Kidney epithelial cell (primary cell): ENCODE results near the gene SLC6A17. TPM values are rescaled to one million over a fixed set of nuclear protein-coding genes. Genes with fewer than 3 reads are reported as not detected.
A peak's percentile ranks its signal among the peaks of the same experiment; 100 is the strongest.

Source experiments
- DNase-seq: peaks from one replicate; pipeline ENCODE4 v3.0.0-alpha.2; 2010; ENCODE audit warnings: low read depth
- H3K27me3 ChIP-seq: 2 replicates; pipeline ENCODE4 v1.6.0; 2011; ENCODE audit warnings: low read length; ENCODE audit not compliant: control insufficient read depth, insufficient read depth
- H3K36me3 ChIP-seq: 2 replicates; pipeline ENCODE4 v1.5.1; 2011; ENCODE audit warnings: low read length; ENCODE audit not compliant: control insufficient read depth, insufficient read depth
- H3K4me3 ChIP-seq: 2 replicates; pipeline ENCODE4 v1.5.1; 2011; ENCODE audit warnings: low read depth, mild to moderate bottlenecking, control low read depth, low read length
- total RNA-seq: library from RNA; depleted of rRNA; stranded (reverse); fragments of >200 nt; gene quantifications from 2 replicates; pipeline ENCODE4 v1.2.3, GENCODE V29; 2015
- TF ChIP-seq, protein P1 (sequence below): IDR thresholded peaks from 2 replicates; pipeline ENCODE4 v1.5.1; 2011; ENCODE audit warnings: mild to moderate bottlenecking, moderate library complexity, low read length, control low read depth, inconsistent platforms; ENCODE audit not compliant: insufficient read depth, poor library complexity, severe bottlenecking

The SLC6A17 gene
- total RNA-seq, 1 donor from 2014 or later: 0.42 TPM

DNA sequence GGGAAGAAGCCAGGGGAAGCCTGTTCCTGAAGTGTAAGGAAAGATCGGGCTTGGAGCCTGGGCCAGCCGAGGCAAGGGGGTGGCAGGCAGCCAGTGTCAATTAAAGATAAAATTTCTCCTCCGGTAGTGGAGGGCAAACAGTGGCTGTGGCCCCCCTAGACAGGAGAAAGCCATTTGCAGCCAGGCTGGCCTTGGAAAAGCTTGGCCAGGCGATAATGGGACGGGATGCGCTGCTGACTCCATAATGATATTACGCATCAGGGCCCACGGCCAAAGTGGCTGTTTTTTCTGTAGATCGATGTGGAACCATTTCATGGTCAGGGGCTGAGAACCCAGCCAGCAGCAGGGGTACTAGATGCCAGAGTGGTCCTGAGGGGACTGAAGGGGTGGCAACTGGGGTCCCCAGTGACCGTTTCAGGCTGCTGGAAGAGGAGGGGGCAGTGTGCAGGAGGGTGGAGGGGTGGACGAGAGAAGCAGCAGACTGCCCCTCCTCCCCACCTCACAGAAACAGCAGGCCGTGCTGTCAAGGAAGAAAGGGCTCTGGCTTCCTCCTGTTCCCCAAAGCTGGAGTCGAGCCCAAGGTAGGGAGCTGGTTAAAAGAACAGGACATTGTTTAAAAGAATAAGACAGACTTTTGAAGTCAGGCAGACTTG lies 85.0 kb downstream of the SLC6A17 start:
- no peaks in the 10 kb centered on the region for H3K27me3 ChIP-seq
- TF ChIP-seq, protein P1, sequence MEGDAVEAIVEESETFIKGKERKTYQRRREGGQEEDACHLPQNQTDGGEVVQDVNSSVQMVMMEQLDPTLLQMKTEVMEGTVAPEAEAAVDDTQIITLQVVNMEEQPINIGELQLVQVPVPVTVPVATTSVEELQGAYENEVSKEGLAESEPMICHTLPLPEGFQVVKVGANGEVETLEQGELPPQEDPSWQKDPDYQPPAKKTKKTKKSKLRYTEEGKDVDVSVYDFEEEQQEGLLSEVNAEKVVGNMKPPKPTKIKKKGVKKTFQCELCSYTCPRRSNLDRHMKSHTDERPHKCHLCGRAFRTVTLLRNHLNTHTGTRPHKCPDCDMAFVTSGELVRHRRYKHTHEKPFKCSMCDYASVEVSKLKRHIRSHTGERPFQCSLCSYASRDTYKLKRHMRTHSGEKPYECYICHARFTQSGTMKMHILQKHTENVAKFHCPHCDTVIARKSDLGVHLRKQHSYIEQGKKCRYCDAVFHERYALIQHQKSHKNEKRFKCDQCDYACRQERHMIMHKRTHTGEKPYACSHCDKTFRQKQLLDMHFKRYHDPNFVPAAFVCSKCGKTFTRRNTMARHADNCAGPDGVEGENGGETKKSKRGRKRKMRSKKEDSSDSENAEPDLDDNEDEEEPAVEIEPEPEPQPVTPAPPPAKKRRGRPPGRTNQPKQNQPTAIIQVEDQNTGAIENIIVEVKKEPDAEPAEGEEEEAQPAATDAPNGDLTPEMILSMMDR: no peak
- no peak for DNase-seq
- H3K4me3 ChIP-seq: no peak overlapping the region
- no peaks in the 10 kb centered on the region for H3K36me3 ChIP-seq

DNA sequence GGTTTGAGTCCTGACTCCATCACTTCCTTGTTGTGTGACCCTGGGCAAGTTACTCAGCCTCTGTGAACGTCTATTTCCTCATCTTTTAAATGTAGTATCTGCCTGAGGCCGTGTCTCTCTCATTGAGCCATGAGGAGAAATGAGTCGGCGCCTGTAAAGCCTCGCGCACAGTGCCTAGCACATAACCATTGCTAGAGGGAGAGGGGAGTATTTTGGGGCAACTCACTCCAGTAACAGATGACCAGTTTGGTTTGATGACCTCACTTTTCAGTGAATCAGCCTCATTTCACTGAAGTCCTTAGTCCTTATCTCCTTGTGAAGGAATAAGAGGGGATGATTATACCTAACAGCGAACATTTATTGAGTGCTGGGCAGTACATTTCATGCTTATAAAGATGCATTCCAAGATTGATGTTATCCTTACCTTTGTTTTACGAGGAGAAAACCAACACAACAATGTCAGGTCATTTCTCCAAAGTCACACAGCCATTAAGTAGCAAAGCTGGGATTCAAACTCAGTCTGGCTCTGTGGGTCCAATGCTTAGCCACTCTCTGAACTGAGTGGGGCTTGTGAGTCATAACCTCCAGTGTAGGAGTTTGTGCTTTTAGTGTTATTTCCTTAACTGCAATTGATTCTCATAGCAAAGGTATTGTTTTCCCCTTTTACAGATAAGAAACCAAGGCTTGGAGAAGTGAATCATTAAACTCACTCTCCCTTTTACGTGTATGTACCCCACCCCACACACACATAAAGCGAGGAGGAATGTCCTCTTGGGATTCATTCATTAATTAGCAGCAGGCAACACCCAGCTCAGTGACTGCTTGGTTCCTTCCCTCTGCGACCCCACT lies 85.8 kb downstream of the SLC6A17 start:
- Histone ChIP-seq H3K36me3 (no peaks in the 10 kb centered on the region), H3K27me3 (no peaks in the 10 kb centered on the region), H3K4me3 (no peak overlapping the region)
- DNase-seq: peak; percentile 55
- TF ChIP-seq, protein P1: no peak

DNA sequence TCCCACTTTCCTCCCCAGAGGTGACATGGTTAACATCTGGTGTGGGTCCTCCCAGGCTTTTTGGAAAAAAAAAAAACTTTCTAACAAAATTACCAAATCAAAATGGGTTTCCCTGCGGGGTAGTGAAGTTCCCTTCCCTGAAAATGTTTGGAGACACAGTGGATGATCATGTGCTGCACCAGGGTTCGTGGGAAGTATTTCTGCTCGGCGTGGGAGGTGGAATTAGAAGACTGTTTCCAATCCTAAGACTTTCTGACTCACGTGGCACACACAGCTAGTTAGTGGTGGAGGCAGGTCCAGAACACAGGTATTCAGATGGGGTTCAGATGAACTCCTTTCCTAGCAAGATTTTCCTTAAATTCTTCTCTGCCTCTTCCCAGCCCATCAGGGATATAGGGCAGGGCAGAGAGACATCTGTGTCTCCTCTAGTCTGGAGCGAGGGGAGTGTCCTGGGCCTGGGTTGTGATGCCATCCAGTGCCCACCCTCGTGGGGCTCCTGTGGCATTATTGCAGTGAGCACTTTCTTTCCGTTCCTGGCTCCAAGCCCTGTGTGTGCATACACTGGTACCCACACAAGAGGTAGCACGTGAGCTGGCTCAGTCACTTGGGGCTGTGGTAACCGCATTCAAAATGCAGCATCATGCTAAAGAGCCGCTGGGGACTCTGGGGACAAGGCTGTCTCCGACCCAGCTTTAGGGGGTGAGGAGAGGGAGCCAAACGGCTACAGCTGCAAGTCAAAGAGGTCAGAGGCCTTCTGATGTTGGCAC lies 87.3 kb downstream of the SLC6A17 start:
- no peak for DNase-seq
- TF ChIP-seq, protein P1: no peak

DNA sequence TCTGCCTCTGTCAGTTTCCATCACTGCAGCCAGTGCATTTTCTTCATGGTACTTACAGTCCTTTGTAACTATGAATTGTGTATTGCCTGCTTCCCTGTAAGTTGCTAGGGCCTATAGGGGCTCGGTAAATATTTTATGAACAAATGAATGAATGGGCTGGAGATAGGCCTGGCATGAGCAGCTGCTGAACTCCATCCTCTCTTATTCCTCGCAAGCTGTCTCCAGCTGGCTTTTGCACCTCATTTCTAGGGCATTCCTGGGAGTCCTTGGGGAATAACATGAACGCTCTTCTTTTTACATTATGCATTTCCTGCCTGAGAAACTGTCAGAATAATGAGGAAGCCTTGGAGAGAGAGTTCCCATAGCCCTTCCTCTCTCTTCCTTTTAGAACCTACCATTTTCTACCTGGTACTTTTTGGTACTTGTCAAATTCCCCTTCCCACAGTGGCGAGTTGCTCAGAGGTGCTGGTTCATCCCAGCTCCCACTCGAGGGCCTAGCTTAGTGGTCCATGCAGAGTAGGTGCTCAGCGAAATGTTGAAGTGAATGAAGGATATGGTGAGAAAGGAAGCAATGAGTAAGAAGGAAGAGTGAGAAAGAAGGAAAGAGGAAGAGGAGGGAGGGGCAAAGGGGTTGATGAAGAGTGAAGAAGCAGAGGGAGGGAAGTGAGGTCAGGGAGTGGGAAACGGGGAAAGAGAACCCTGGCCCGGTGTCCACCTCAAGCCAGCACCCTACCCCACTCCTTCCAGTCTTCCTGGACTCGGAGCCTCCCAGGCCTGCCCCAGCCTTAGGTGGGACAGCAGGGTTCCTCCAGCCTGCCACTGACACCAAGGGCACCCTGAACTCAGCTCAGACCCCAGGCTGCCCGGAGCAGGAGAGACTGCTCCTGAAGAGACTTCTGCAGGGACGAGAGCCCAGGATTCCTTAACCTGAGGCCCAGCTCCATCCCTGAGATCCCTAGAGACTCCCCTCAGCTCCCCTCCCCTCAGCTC lies 89.4 kb downstream of the SLC6A17 start:
- no peak for DNase-seq
- Histone ChIP-seq H3K4me3 (no peak overlapping the region), H3K27me3 (no peaks in the 10 kb centered on the region), H3K36me3 (no peaks in the 10 kb centered on the region)
- TF ChIP-seq, protein P1: no peak

More for the DNA sequence above, 87.3 kb downstream of the SLC6A17 start:
- Histone ChIP-seq H3K4me3 (no peak overlapping the region), H3K27me3 (no peaks in the 10 kb centered on the region), H3K36me3 (no peaks in the 10 kb centered on the region)
